H9 (cell line): ENCODE measurements around the gene ATP8A2. TPM values are rescaled to one million over a fixed set of nuclear protein-coding genes. Genes with fewer than 3 reads are reported as not detected.

ENCODE experiments used
- DNase-seq: peaks from one replicate; pipeline ENCODE4 v3.0.0-alpha.2; 2017
- H2AFZ ChIP-seq: one replicate; pipeline ENCODE4 v1.6.1; 2013; ENCODE audit warnings: mild to moderate bottlenecking, low read length, control low read depth, moderate library complexity
- H2AK5ac ChIP-seq: 2 replicates; pipeline ENCODE4 v1.6.1; 2013; ENCODE audit warnings: low read length, control low read depth, mixed read lengths; ENCODE audit not compliant: insufficient read length
- H2BK120ac ChIP-seq: one replicate; pipeline ENCODE4 v1.6.1; 2013; ENCODE audit warnings: low read depth, mild to moderate bottlenecking, low read length, control low read depth, inconsistent platforms; ENCODE audit not compliant: poor library complexity, severe bottlenecking
- H2BK12ac ChIP-seq: 2 replicates; pipeline ENCODE4 v1.6.1; 2013; ENCODE audit warnings: low read length, control low read depth, mixed read lengths, low read depth; ENCODE audit not compliant: insufficient read length
- H2BK15ac ChIP-seq: 2 replicates; pipeline ENCODE4 v1.6.1; 2013; ENCODE audit warnings: low read depth, low read length, control low read depth
- H2BK20ac ChIP-seq: one replicate; pipeline ENCODE4 v1.6.1; 2013; ENCODE audit warnings: low read depth, mild to moderate bottlenecking, low read length, control low read depth, inconsistent platforms; ENCODE audit not compliant: poor library complexity, severe bottlenecking
- H2BK5ac ChIP-seq: 2 replicates; pipeline ENCODE4 v1.6.1; 2013; ENCODE audit warnings: low read length, control low read depth, mixed read lengths; ENCODE audit not compliant: insufficient read length
- H3K14ac ChIP-seq: 2 replicates; pipeline ENCODE4 v1.6.1; 2013; ENCODE audit warnings: low read length, control low read depth; ENCODE audit not compliant: insufficient read depth
- H3K18ac ChIP-seq: 2 replicates; pipeline ENCODE4 v1.6.1; 2013; ENCODE audit warnings: low read depth, mild to moderate bottlenecking, mixed read lengths, low read length, control low read depth; ENCODE audit not compliant: insufficient read length
- H3K23ac ChIP-seq: 2 replicates; pipeline ENCODE4 v1.6.1; 2013; ENCODE audit warnings: low read length, control low read depth, mixed read lengths, low read depth; ENCODE audit not compliant: insufficient read length
- H3K23me2 ChIP-seq: 2 replicates; pipeline ENCODE4 v1.6.1; 2013; ENCODE audit warnings: low read depth, mild to moderate bottlenecking, mixed read lengths, low read length, control low read depth; ENCODE audit not compliant: insufficient read length, poor library complexity, severe bottlenecking
- H3K27ac ChIP-seq: 2 replicates; pipeline ENCODE4 v1.5.1; 2013; ENCODE audit warnings: low read length, control low read depth, mixed read lengths, low read depth; ENCODE audit not compliant: insufficient read length
- H3K27me3 ChIP-seq: 2 replicates; pipeline ENCODE4 v1.6.1; 2013; ENCODE audit warnings: low read length, control low read depth, inconsistent platforms; ENCODE audit not compliant: insufficient read depth
- H3K4ac ChIP-seq: 2 replicates; pipeline ENCODE4 v1.6.1; 2013; ENCODE audit warnings: low read depth, mild to moderate bottlenecking, control low read depth, inconsistent platforms, low read length, moderate library complexity
- H3K4me1 ChIP-seq: 2 replicates; pipeline ENCODE4 v1.6.1; 2013; ENCODE audit warnings: low read length, control low read depth, inconsistent platforms; ENCODE audit not compliant: insufficient read depth
- H3K4me2 ChIP-seq: 2 replicates; pipeline ENCODE4 v1.6.1; 2013; ENCODE audit warnings: low read length, control low read depth, mixed read lengths; ENCODE audit not compliant: insufficient read length, insufficient read depth
- H3K56ac ChIP-seq: 2 replicates; pipeline ENCODE4 v1.6.1; 2013; ENCODE audit warnings: low read depth, mild to moderate bottlenecking, mixed read lengths, low read length, control low read depth; ENCODE audit not compliant: insufficient read length
- H3K79me1 ChIP-seq: 2 replicates; pipeline ENCODE4 v1.6.1; 2013; ENCODE audit warnings: low read depth, mild to moderate bottlenecking, moderate library complexity, low read length, control low read depth, inconsistent platforms; ENCODE audit not compliant: insufficient read depth, poor library complexity, severe bottlenecking
- H3K79me2 ChIP-seq: 2 replicates; pipeline ENCODE4 v1.6.1; 2013; ENCODE audit warnings: low read length, control low read depth, inconsistent platforms; ENCODE audit not compliant: insufficient read depth
- H3K9ac ChIP-seq: 2 replicates; pipeline ENCODE4 v1.6.1; 2013; ENCODE audit warnings: low read length, control low read depth, mixed read lengths; ENCODE audit not compliant: insufficient read length; ENCODE audit errors: extremely low read depth
- H3K9me3 ChIP-seq: one replicate; pipeline ENCODE4 v1.6.1; 2013; ENCODE audit warnings: low read depth, low read length, inconsistent platforms; ENCODE audit not compliant: control insufficient read depth
- H3T11ph ChIP-seq: one replicate; pipeline ENCODE4 v1.6.1; 2013; ENCODE audit warnings: mild to moderate bottlenecking, low read length, control low read depth, inconsistent platforms
- H4K20me1 ChIP-seq: one replicate; pipeline ENCODE4 v1.6.1; 2013; ENCODE audit not compliant: control insufficient read depth, insufficient read length, insufficient read depth
- H4K5ac ChIP-seq: 2 replicates; pipeline ENCODE4 v1.6.1; 2013; ENCODE audit warnings: low read depth, mild to moderate bottlenecking, mixed read lengths, low read length, control low read depth; ENCODE audit not compliant: insufficient read length
- H4K8ac ChIP-seq: replicated peaks from 2 replicates; pipeline ENCODE4 v1.6.1; 2013; ENCODE audit warnings: low read length, control low read depth, mixed read lengths, low read depth; ENCODE audit not compliant: insufficient read length
- H4K91ac ChIP-seq: 2 replicates; pipeline ENCODE4 v1.6.1; 2013; ENCODE audit warnings: low read depth, mild to moderate bottlenecking, moderate library complexity, mixed read lengths, low read length, control low read depth; ENCODE audit not compliant: insufficient read length
- H3K27ac Mint-ChIP-seq, 3 experiments: 2 replicates in 2 of 3; 3 replicates in 1 of 3; pipeline ENCODE4 v1.8.0; 2020 to 2021; ENCODE audit warnings: mixed read lengths in 3 of 3, mild to moderate bottlenecking in 1 of 3, moderate library complexity in 1 of 3
- H3K27me3 Mint-ChIP-seq: 2 replicates; pipeline ENCODE4 v1.8.0; 2021; ENCODE audit warnings: low read depth, mild to moderate bottlenecking, moderate library complexity, mixed read lengths
- H3K36me3 Mint-ChIP-seq, 3 experiments: 2 replicates in 2 of 3; 3 replicates in 1 of 3; pipeline ENCODE4 v1.8.0; 2020 to 2021; ENCODE audit warnings: low read depth in 3 of 3, mixed read lengths in 3 of 3; ENCODE audit not compliant: insufficient read depth in 1 of 3
- H3K4me1 Mint-ChIP-seq, 2 experiments: 2 replicates each; pipeline ENCODE4 v1.8.0; 2020; ENCODE audit warnings: mixed read lengths in 2 of 2
- H3K4me3 Mint-ChIP-seq, 2 experiments: 2 replicates in 1 of 2; 3 replicates in 1 of 2; pipeline ENCODE4 v1.8.0; 2020 to 2021; ENCODE audit warnings: mild to moderate bottlenecking in 2 of 2, mixed read lengths in 2 of 2, moderate library complexity in 1 of 2
- H3K9me3 Mint-ChIP-seq, 2 experiments: 2 replicates in 1 of 2; 3 replicates in 1 of 2; pipeline ENCODE4 v1.8.0; 2020; ENCODE audit warnings: mild to moderate bottlenecking in 2 of 2, mixed read lengths in 2 of 2, moderate library complexity in 1 of 2
- WGBS: extraction: QIAGEN DNeasy Blood & Tissue Kit; methylation state at CpG from one replicate; pipeline ENCODE4 v1.1.7; 2013; ENCODE audit warnings: missing lambda C conversion rate, low lambda C conversion rate, mixed read lengths; ENCODE audit not compliant: insufficient read length; ENCODE audit errors: extremely low coverage; 5-methylcytosine and 5-hydroxymethylcytosine counted together
- total RNA-seq: library from RNA; stranded (reverse); gene quantifications from 2 replicates; pipeline ENCODE4 v1.2.1, GENCODE V29; 2021
- TF ChIP-seq, protein P1 (sequence below): fragments of 200-600 bp; sonication (generic); conservative IDR thresholded peaks from 3 replicates; pipeline ENCODE4 v1.8.0; 2021; ENCODE audit warnings: antibody characterized with exemption, mild to moderate bottlenecking

The ATP8A2 gene
- total RNA-seq, 1 experiment from 2014 or later: 18.2 TPM

DNA sequence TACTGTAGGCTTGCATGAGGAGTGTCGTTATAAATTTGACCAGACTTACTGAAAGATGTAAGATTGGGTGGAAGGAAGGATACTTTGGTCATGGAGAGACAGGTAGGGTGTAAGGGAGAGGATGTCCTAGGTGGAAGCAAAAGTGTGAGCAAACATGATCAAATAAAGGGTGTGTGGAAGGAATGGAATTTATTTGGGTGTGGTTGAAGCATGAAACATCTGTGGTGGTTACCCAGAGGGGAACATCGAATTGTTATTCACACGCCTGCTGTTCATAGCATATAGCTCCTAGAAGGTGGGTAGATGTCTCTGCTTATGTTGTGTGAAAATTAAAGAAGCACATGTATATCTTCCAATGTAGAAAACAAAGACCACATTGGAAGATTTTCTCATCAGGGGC lies 157.7 kb downstream of the ATP8A2 start:
- peaks cover 1 to 17% (median 9%) of the 10 kb centered on the region in 3 experiments; a peak in 5 of 7 replicates for H3K36me3 Mint-ChIP-seq
- Histone ChIP-seq H3K23ac (no peak overlapping the region), H3K9me3 (no peaks in the 10 kb centered on the region), H3K79me1 (no peaks in the 10 kb centered on the region), H3K14ac (no peak overlapping the region), H2BK120ac (no peak overlapping the region), H3K18ac (no peak overlapping the region), H4K8ac (no peak overlapping the region), H2BK5ac (no peak overlapping the region), H2BK12ac (no peak overlapping the region), H3T11ph (no peak overlapping the region), H2BK15ac (no peak overlapping the region), H2BK20ac (no peak overlapping the region), H3K79me2 (no peaks in the 10 kb centered on the region; the same call in 1 of the 2 replicates), H4K91ac (no peak overlapping the region), H3K23me2 (no peaks in the 10 kb centered on the region), H3K56ac (no peak overlapping the region), H4K5ac (no peak overlapping the region), H3K4ac (no peak overlapping the region), H3K4me1 (no peaks in the 10 kb centered on the region), H4K20me1 (no peaks in the 10 kb centered on the region), H3K4me2 (no peak overlapping the region), H3K27me3 (no peaks in the 10 kb centered on the region), H2AFZ (no peak overlapping the region), H2AK5ac (no peak overlapping the region), H3K9ac (no peak overlapping the region), H3K27ac (no peak overlapping the region)
- H3K4me1 Mint-ChIP-seq: no peaks in the 10 kb centered on the region
- no CpG with 5 or more reads among the region's 3 CpGs for WGBS
- H3K4me3 Mint-ChIP-seq: no peak overlapping the region
- H3K27me3 Mint-ChIP-seq: no peaks in the 10 kb centered on the region
- TF ChIP-seq, protein P1, sequence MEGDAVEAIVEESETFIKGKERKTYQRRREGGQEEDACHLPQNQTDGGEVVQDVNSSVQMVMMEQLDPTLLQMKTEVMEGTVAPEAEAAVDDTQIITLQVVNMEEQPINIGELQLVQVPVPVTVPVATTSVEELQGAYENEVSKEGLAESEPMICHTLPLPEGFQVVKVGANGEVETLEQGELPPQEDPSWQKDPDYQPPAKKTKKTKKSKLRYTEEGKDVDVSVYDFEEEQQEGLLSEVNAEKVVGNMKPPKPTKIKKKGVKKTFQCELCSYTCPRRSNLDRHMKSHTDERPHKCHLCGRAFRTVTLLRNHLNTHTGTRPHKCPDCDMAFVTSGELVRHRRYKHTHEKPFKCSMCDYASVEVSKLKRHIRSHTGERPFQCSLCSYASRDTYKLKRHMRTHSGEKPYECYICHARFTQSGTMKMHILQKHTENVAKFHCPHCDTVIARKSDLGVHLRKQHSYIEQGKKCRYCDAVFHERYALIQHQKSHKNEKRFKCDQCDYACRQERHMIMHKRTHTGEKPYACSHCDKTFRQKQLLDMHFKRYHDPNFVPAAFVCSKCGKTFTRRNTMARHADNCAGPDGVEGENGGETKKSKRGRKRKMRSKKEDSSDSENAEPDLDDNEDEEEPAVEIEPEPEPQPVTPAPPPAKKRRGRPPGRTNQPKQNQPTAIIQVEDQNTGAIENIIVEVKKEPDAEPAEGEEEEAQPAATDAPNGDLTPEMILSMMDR: no peak
- H3K9me3 Mint-ChIP-seq: peaks cover 16 to 18% of the 10 kb centered on the region in 2 experiments; a peak in 4 of 5 replicates
- H3K27ac Mint-ChIP-seq: no peak overlapping the region
- no peak for DNase-seq
